Stimulated activated naive B cell treated with anti-CD40 and anti-IgM and Interleukin-4, amounts not matched to agents 10 μg/mL and 1 μg/mL and 100 μg/mL, for 72 hours (primary cell): ENCODE results near the gene FOXP3.

Experiments used
- ATAC-seq, 2 donors: fragments of 150-1000 bp; cut with Tn5 transposase; replicated peaks; 2 replicates each; pipeline ENCODE4 v1.10.0; 2021; ENCODE audit warnings: moderate library complexity in 1 of 2
- DNase-seq: peaks from one replicate; pipeline ENCODE4 v3.0.0; 2021
- H3K27ac Mint-ChIP-seq: one replicate; pipeline ENCODE4 v1.8.0; 2022; ENCODE audit warnings: mild to moderate bottlenecking, mixed read lengths
- H3K27me3 Mint-ChIP-seq, 2 donors: one replicate each; pipeline ENCODE4 v1.8.0; 2022; ENCODE audit warnings: mixed read lengths in 2 of 2
- H3K36me3 Mint-ChIP-seq, 2 donors: one replicate each; pipeline ENCODE4 v1.8.0; 2022; ENCODE audit warnings: mixed read lengths in 2 of 2, mild to moderate bottlenecking in 1 of 2
- H3K4me1 Mint-ChIP-seq, 2 donors: one replicate each; pipeline ENCODE4 v1.8.0; 2022; ENCODE audit warnings: mixed read lengths in 2 of 2, mild to moderate bottlenecking in 1 of 2
- H3K4me3 Mint-ChIP-seq, 2 donors: one replicate each; pipeline ENCODE4 v1.8.0; 2022; ENCODE audit warnings: mild to moderate bottlenecking in 2 of 2, mixed read lengths in 2 of 2, moderate library complexity in 1 of 2
- H3K9me3 Mint-ChIP-seq, 2 donors: one replicate each; pipeline ENCODE4 v1.8.0; 2022; ENCODE audit warnings: mixed read lengths in 2 of 2, mild to moderate bottlenecking in 1 of 2

The FOXP3 gene

GRCh38 chrX:49286581-49286980 is 22.1 kb upstream of the FOXP3 start:
- DNase-seq (no peak), ATAC-seq (no peak)
- no peak overlapping the region for H3K4me3 Mint-ChIP-seq
- peaks cover 0 to 10% of the 10 kb centered on the region in 2 donors for H3K27me3 Mint-ChIP-seq
- H3K36me3 Mint-ChIP-seq: peaks cover 0 to 8% of the 10 kb centered on the region in 2 donors
- peaks cover 1 to 7% of the 10 kb centered on the region in 2 donors for H3K4me1 Mint-ChIP-seq
- no peaks in the 10 kb centered on the region for H3K9me3 Mint-ChIP-seq
- H3K27ac Mint-ChIP-seq: no peak overlapping the region

- peaks cover 0 to 8% of the 10 kb centered on the region in 2 donors for H3K27me3 Mint-ChIP-seq
- H3K4me1 Mint-ChIP-seq: peaks cover under 1 to 6% of the 10 kb centered on the region in 2 donors
- H3K9me3 Mint-ChIP-seq: no peaks in the 10 kb centered on the region
- H3K27ac Mint-ChIP-seq: no peak overlapping the region
- ATAC-seq (no peak), DNase-seq (no peak)
- H3K36me3 Mint-ChIP-seq: peaks cover under 1 to 8% of the 10 kb centered on the region in 2 donors
- H3K4me3 Mint-ChIP-seq: no peak overlapping the region
These were observed 21.6 kb upstream of the FOXP3 start for GRCh38 chrX:49286136-49286535.

GRCh38 chrX:49284212-49284611 is 19.7 kb upstream of the FOXP3 start:
- DNase-seq: no peak
- Mint-ChIP-seq H3K27ac (no peak overlapping the region), H3K4me3 (no peak overlapping the region), H3K36me3 (peaks cover 2 to 8% of the 10 kb centered on the region in 2 donors), H3K27me3 (peaks cover 0 to 6% of the 10 kb centered on the region in 2 donors), H3K9me3 (no peaks in the 10 kb centered on the region), H3K4me1 (peaks cover 0 to 10% of the 10 kb centered on the region in 2 donors)
- ATAC-seq: no peak

GRCh38 chrX:49282647-49283011 is 18.1 kb upstream of the FOXP3 start:
- Mint-ChIP-seq H3K9me3 (no peaks in the 10 kb centered on the region), H3K4me3 (no peak overlapping the region), H3K27ac (no peak overlapping the region), H3K4me1 (peaks cover 0 to 10% of the 10 kb centered on the region in 2 donors), H3K27me3 (peaks cover 0 to 6% of the 10 kb centered on the region in 2 donors), H3K36me3 (peaks cover 2 to 8% of the 10 kb centered on the region in 2 donors)
- DNase-seq (no peak), ATAC-seq (no peak)

GRCh38 chrX:49278081-49278480 is 13.6 kb upstream of the FOXP3 start:
- Mint-ChIP-seq H3K4me3 (no peak overlapping the region), H3K36me3 (peaks cover 11 to 15% of the 10 kb centered on the region in 2 donors), H3K4me1 (peaks cover 5 to 33% of the 10 kb centered on the region in 2 donors), H3K27me3 (peaks cover 0 to 6% of the 10 kb centered on the region in 2 donors), H3K9me3 (no peaks in the 10 kb centered on the region), H3K27ac (peak overlapping the region; percentile 4)
- ATAC-seq (no peak), DNase-seq (no peak)

GRCh38 chrX:49277535-49277830 is 13.0 kb upstream of the FOXP3 start:
- no peak for DNase-seq
- H3K27ac Mint-ChIP-seq: no peak overlapping the region
- ATAC-seq: no peak
- H3K4me3 Mint-ChIP-seq: no peak overlapping the region
- H3K9me3 Mint-ChIP-seq: no peaks in the 10 kb centered on the region
- peaks cover 0 to 1% of the 10 kb centered on the region in 2 donors for H3K27me3 Mint-ChIP-seq
- peaks cover 9 to 36% of the 10 kb centered on the region in 2 donors for H3K4me1 Mint-ChIP-seq
- peaks cover 11 to 13% of the 10 kb centered on the region in 2 donors for H3K36me3 Mint-ChIP-seq

- H3K4me3 Mint-ChIP-seq: no peak overlapping the region
- ATAC-seq: no peak
- no peak for DNase-seq
- peaks cover 10 to 34% of the 10 kb centered on the region in 2 donors for H3K4me1 Mint-ChIP-seq
- no peaks in the 10 kb centered on the region for H3K9me3 Mint-ChIP-seq
- H3K27me3 Mint-ChIP-seq: no peaks in the 10 kb centered on the region
- H3K27ac Mint-ChIP-seq: no peak overlapping the region
- peaks cover 7 to 11% of the 10 kb centered on the region in 2 donors for H3K36me3 Mint-ChIP-seq
These were observed 12.4 kb upstream of the FOXP3 start for GRCh38 chrX:49276671-49277534.

- Mint-ChIP-seq H3K27ac (no peak overlapping the region), H3K4me3 (no peak overlapping the region), H3K36me3 (peaks cover 10 to 12% of the 10 kb centered on the region in 2 donors), H3K27me3 (no peaks in the 10 kb centered on the region), H3K4me1 (peaks cover 12 to 38% of the 10 kb centered on the region in 2 donors), H3K9me3 (no peaks in the 10 kb centered on the region)
- no peak for ATAC-seq
- no peak for DNase-seq
These were observed 11.7 kb upstream of the FOXP3 start for GRCh38 chrX:49276207-49276606.

GRCh38 chrX:49273181-49273727 is 8.7 kb upstream of the FOXP3 start:
- Mint-ChIP-seq H3K4me3 (peak overlapping the region in 1 of 2 donors; percentile 22), H3K36me3 (peaks cover 15 to 16% of the 10 kb centered on the region in 2 donors), H3K27me3 (no peaks in the 10 kb centered on the region), H3K4me1 (peaks cover 15 to 46% of the 10 kb centered on the region in 2 donors), H3K9me3 (no peaks in the 10 kb centered on the region), H3K27ac (no peak overlapping the region)
- ATAC-seq (no peak), DNase-seq (no peak)

- ATAC-seq (no peak), DNase-seq (no peak)
- H3K4me1 Mint-ChIP-seq: peaks cover 21 to 46% of the 10 kb centered on the region in 2 donors
- H3K4me3 Mint-ChIP-seq: no peak overlapping the region
- no peaks in the 10 kb centered on the region for H3K9me3 Mint-ChIP-seq
- H3K27me3 Mint-ChIP-seq: no peaks in the 10 kb centered on the region
- H3K27ac Mint-ChIP-seq: peak overlapping the region; percentile 42
- peaks cover 15 to 16% of the 10 kb centered on the region in 2 donors for H3K36me3 Mint-ChIP-seq
These were observed 7.9 kb upstream of the FOXP3 start for GRCh38 chrX:49272421-49272820.

- Mint-ChIP-seq H3K9me3 (no peaks in the 10 kb centered on the region), H3K36me3 (peaks cover 15 to 16% of the 10 kb centered on the region in 2 donors), H3K27ac (peak overlapping the region; percentile 45), H3K27me3 (no peaks in the 10 kb centered on the region), H3K4me1 (peaks cover 20 to 46% of the 10 kb centered on the region in 2 donors), H3K4me3 (peak overlapping the region; percentile 54 to 76)
- ATAC-seq (no peak), DNase-seq (no peak)
These were observed 6.8 kb upstream of the FOXP3 start for GRCh38 chrX:49271341-49271740.

- Mint-ChIP-seq H3K27me3 (no peaks in the 10 kb centered on the region), H3K36me3 (peaks cover 14 to 15% of the 10 kb centered on the region in 2 donors), H3K4me1 (peaks cover 20 to 42% of the 10 kb centered on the region in 2 donors), H3K4me3 (peak overlapping the region; percentile 54 to 76), H3K27ac (peak overlapping the region; percentile 59), H3K9me3 (no peaks in the 10 kb centered on the region)
- DNase-seq (no peak), ATAC-seq (no peak)
These were observed 5.9 kb upstream of the FOXP3 start for GRCh38 chrX:49270249-49270921.

GRCh38 chrX:49269767-49270248 is 5.3 kb upstream of the FOXP3 start, which contains the start of gene PPP1R3F:
Gene PPP1R3F (plus strand): TSS chrX:49269793. CDS start chrX:49269870, 77 bp downstream.
- Mint-ChIP-seq H3K27me3 (no peaks in the 10 kb centered on the region), H3K27ac (peak within 1 kb of the TSS; percentile 99), H3K4me1 (peaks cover 19 to 40% of the 10 kb centered on the region in 2 donors), H3K4me3 (peak within 1 kb of the TSS; percentile 88 to 92), H3K9me3 (no peaks in the 10 kb centered on the region), H3K36me3 (peaks cover 12% of the 10 kb centered on the region in 2 donors)
- ATAC-seq: peak; percentile 14 to 17
- no peak for DNase-seq

- H3K27ac Mint-ChIP-seq: peak overlapping the region; percentile 99
- peaks cover 17 to 35% of the 10 kb centered on the region in 2 donors for H3K4me1 Mint-ChIP-seq
- peak overlapping the region; percentile 88 to 92 for H3K4me3 Mint-ChIP-seq
- no peaks in the 10 kb centered on the region for H3K9me3 Mint-ChIP-seq
- peak; percentile 92 for DNase-seq
- ATAC-seq: peak; percentile 89 to 90
- no peaks in the 10 kb centered on the region for H3K27me3 Mint-ChIP-seq
- peaks cover 7% of the 10 kb centered on the region in 2 donors for H3K36me3 Mint-ChIP-seq
These were observed 4.7 kb upstream of the FOXP3 start for GRCh38 chrX:49269010-49269766.
